ENCODE measurements around the gene ONECUT3. TPM values are rescaled to one million over a fixed set of nuclear protein-coding genes. Genes with fewer than 3 reads are reported as not detected.

ONECUT3 gene
- total RNA-seq, 1 experiment from 2014 or later: not detected

- H3K36me3 ChIP-seq (ENCODE audit: insufficient read depth, low read length, poor library complexity, severe bottlenecking): peaks cover 27% of the 10 kb centered on the region
- no peaks in the 10 kb centered on the region for H3K27me3 ChIP-seq (replicated peaks; ENCODE audit: insufficient read depth, low read depth, low read length, poor library complexity)
- intact Hi-C loops (cut with micrococcal nuclease; ENCODE audit: unreplicated experiment): loop anchor here (10.0 kb wide), 1 partner anchor 269 kb away; no protein-coding TSS in a partner anchor
- POLR2A ChIA-PET (ENCODE audit: low non-redundant PET): no interaction called here
- H3K27ac ChIP-seq (ENCODE audit: low read depth, low read length, poor library complexity, severe bottlenecking): no peak overlapping the region
- TF ChIP-seq, protein P1, sequence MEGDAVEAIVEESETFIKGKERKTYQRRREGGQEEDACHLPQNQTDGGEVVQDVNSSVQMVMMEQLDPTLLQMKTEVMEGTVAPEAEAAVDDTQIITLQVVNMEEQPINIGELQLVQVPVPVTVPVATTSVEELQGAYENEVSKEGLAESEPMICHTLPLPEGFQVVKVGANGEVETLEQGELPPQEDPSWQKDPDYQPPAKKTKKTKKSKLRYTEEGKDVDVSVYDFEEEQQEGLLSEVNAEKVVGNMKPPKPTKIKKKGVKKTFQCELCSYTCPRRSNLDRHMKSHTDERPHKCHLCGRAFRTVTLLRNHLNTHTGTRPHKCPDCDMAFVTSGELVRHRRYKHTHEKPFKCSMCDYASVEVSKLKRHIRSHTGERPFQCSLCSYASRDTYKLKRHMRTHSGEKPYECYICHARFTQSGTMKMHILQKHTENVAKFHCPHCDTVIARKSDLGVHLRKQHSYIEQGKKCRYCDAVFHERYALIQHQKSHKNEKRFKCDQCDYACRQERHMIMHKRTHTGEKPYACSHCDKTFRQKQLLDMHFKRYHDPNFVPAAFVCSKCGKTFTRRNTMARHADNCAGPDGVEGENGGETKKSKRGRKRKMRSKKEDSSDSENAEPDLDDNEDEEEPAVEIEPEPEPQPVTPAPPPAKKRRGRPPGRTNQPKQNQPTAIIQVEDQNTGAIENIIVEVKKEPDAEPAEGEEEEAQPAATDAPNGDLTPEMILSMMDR (conservative IDR thresholded peaks at IDR 0.05; ENCODE audit: low read depth, low read length): no peak; the same call in 1 of the 2 replicates
- TF ChIP-seq EZH2 (IDR thresholded peaks at IDR 0.05; ENCODE audit: borderline replicate concordance, low read depth, low read length, poor library complexity, severe bottlenecking): no peak
- no TSS peak for BruUV-seq (replicated peaks)
- peaks cover 4% of the 10 kb centered on the region for H3K4me1 ChIP-seq (ENCODE audit: insufficient read depth, low read length, poor library complexity, severe bottlenecking)
- H3K4me3 ChIP-seq (ENCODE audit: low read depth, low read length, poor library complexity, severe bottlenecking): peak overlapping the region; percentile 59
- no peaks in the 10 kb centered on the region for H3K9me3 ChIP-seq (ENCODE audit: low read depth, low read length, poor library complexity, severe bottlenecking)
- DNase-seq (ENCODE audit: low spot score): no peak
- CTCF ChIA-PET: interaction anchor here (1.3 kb wide), 1 partner anchor 13 kb away, joined by 3 read pairs; no protein-coding TSS in a partner anchor
Measured at GRCh38 chr19:1813192-1814182, 60.2 kb downstream of the ONECUT3 start.

DNA sequence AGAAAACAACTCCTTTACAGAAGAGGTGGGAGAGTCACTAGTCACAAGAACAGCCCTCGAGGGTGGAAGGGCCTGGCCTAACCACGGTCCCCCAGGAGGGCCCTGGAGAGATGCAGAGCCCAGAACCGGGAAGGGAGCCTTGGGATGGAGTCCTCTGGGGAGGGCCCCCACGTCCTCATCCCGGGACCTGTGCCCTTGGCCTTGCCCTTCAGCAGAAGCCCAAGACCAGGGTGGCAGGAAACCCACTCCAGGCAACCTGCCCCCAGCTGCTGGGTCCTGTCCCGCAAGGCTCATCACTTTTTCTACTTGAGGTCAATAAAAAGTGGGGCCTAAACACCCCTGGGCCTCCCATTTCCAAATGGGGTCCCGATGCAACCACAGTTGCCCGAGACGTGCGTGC lies 61.1 kb downstream of the ONECUT3 start:
- no TSS peak for BruUV-seq (replicated peaks)
- Histone ChIP-seq H3K9me3 (ENCODE audit: low read depth, low read length, poor library complexity, severe bottlenecking) (no peaks in the 10 kb centered on the region), H3K27me3 (replicated peaks; ENCODE audit: insufficient read depth, low read depth, low read length, poor library complexity) (no peaks in the 10 kb centered on the region), H3K4me3 (ENCODE audit: low read depth, low read length, poor library complexity, severe bottlenecking) (no peak overlapping the region), H3K36me3 (ENCODE audit: insufficient read depth, low read length, poor library complexity, severe bottlenecking) (peaks cover 35% of the 10 kb centered on the region), H3K27ac (ENCODE audit: low read depth, low read length, poor library complexity, severe bottlenecking) (no peak overlapping the region), H3K4me1 (ENCODE audit: insufficient read depth, low read length, poor library complexity, severe bottlenecking) (peaks cover 4% of the 10 kb centered on the region)
- intact Hi-C loops (cut with micrococcal nuclease; ENCODE audit: unreplicated experiment): loop anchor here (10.0 kb wide), 1 partner anchor 270 kb away; no protein-coding TSS in a partner anchor
- ChIA-PET CTCF (interaction anchor here (1.3 kb wide), 1 partner anchor 12 kb away, joined by 3 read pairs; no protein-coding TSS in a partner anchor), POLR2A (ENCODE audit: low non-redundant PET) (no interaction called here)
- no peak for TF ChIP-seq EZH2 (IDR thresholded peaks at IDR 0.05; ENCODE audit: borderline replicate concordance, low read depth, low read length, poor library complexity, severe bottlenecking)
- TF ChIP-seq, protein P1 (conservative IDR thresholded peaks at IDR 0.05; ENCODE audit: low read depth, low read length): no peak
- no peak for DNase-seq (ENCODE audit: low spot score)

- Histone ChIP-seq H3K27ac (ENCODE audit: low read depth, low read length, poor library complexity, severe bottlenecking) (no peak overlapping the region), H3K4me3 (ENCODE audit: low read depth, low read length, poor library complexity, severe bottlenecking) (no peak overlapping the region), H3K9me3 (ENCODE audit: low read depth, low read length, poor library complexity, severe bottlenecking) (no peaks in the 10 kb centered on the region), H3K27me3 (replicated peaks; ENCODE audit: insufficient read depth, low read depth, low read length, poor library complexity) (no peaks in the 10 kb centered on the region), H3K36me3 (ENCODE audit: insufficient read depth, low read length, poor library complexity, severe bottlenecking) (peaks cover 41% of the 10 kb centered on the region), H3K4me1 (ENCODE audit: insufficient read depth, low read length, poor library complexity, severe bottlenecking) (peaks cover 4% of the 10 kb centered on the region)
- intact Hi-C loops (cut with micrococcal nuclease; ENCODE audit: unreplicated experiment): loop anchor here (10.0 kb wide), 1 partner anchor 270 kb away; no protein-coding TSS in a partner anchor
- TSS peak; percentile 44 for BruUV-seq (replicated peaks)
- ChIA-PET CTCF (interaction anchor here (0.7 to 0.8 kb wide), 2 partner anchors 11 to 143 kb away, joined by 3 read pairs; no protein-coding TSS in a partner anchor), POLR2A (ENCODE audit: low non-redundant PET) (no interaction called here)
- TF ChIP-seq, protein P1 (conservative IDR thresholded peaks at IDR 0.05; ENCODE audit: low read depth, low read length): no peak
- TF ChIP-seq EZH2 (IDR thresholded peaks at IDR 0.05; ENCODE audit: borderline replicate concordance, low read depth, low read length, poor library complexity, severe bottlenecking): no peak
- DNase-seq (ENCODE audit: low spot score): no peak
Measured at GRCh38 chr19:1814833-1815604, 61.7 kb downstream of the ONECUT3 start.
